Retinal pigment epithelial cell (primary cell): ENCODE measurements around the gene CDK15.

ENCODE experiments used
- DNase-seq: peaks from one replicate; pipeline ENCODE4 v3.0.0-alpha.2; 2010; ENCODE audit warnings: low read depth
- H3K4me3 ChIP-seq: 2 replicates; pipeline ENCODE4 v1.5.1; 2011; ENCODE audit warnings: mild to moderate bottlenecking, low read length, control low read depth, moderate library complexity
- CTCF ChIP-seq: conservative IDR thresholded peaks from 2 replicates; pipeline ENCODE4 v1.5.1; 2011; ENCODE audit warnings: low read depth, low read length, control low read depth, inconsistent platforms

Gene CDK15

GRCh38 chr2:201932511-201932910 is 126.2 kb downstream of the CDK15 start:
- peak; percentile 61 for DNase-seq
- no peak overlapping the region for H3K4me3 ChIP-seq
- no peak for TF ChIP-seq CTCF

GRCh38 chr2:201933792-201934237 is 127.5 kb downstream of the CDK15 start:
- no peak for DNase-seq
- TF ChIP-seq CTCF = no peak
- H3K4me3 ChIP-seq = no peak overlapping the region

GRCh38 chr2:201936817-201937216 is 130.5 kb downstream of the CDK15 start:
- no peak for TF ChIP-seq CTCF
- H3K4me3 ChIP-seq = no peak overlapping the region
- no peak for DNase-seq

GRCh38 chr2:201937343-201937742 is 131.0 kb downstream of the CDK15 start:
- H3K4me3 ChIP-seq = no peak overlapping the region
- no peak for DNase-seq
- no peak for TF ChIP-seq CTCF

GRCh38 chr2:201938156-201938775 is 131.9 kb downstream of the CDK15 start:
- TF ChIP-seq CTCF = no peak
- no peak for DNase-seq

GRCh38 chr2:201938781-201939180 is 132.4 kb downstream of the CDK15 start:
- no peak for DNase-seq
- no peak overlapping the region for H3K4me3 ChIP-seq
- no peak for TF ChIP-seq CTCF

More at GRCh38 chr2:201938156-201938775, 131.9 kb downstream of the CDK15 start:
- H3K4me3 ChIP-seq = no peak overlapping the region

GRCh38 chr2:201939453-201939941 is 133.2 kb downstream of the CDK15 start:
- TF ChIP-seq CTCF = no peak
- H3K4me3 ChIP-seq = no peak overlapping the region
- peak; percentile 43 for DNase-seq
